GM18907 (cell line): ENCODE data around the gene ARL8B.
"Not testable (repeated sequence)": the region's sequence is repeated elsewhere in the genome, so short reads cannot be mapped to it uniquely, and the experiment has no call there.

Experiments
- ATAC-seq: cut with Tn5 transposase; IDR thresholded peaks from one replicate; pipeline ENCODE4 v1.9.1; 2021; ENCODE audit warnings: mild to moderate bottlenecking, moderate library complexity; ENCODE audit not compliant: unreplicated experiment

ARL8B gene

GRCh38 chr3:5144316-5144994 is 22.4 kb downstream of the ARL8B start:
- no peak for ATAC-seq

GRCh38 chr3:5145120-5145519 is 23.0 kb downstream of the ARL8B start:
- ATAC-seq = no peak

GRCh38 chr3:5147152-5147551 is 25.1 kb downstream of the ARL8B start:
- not testable (repeated sequence) for ATAC-seq

- no peak for ATAC-seq
These were observed 27.3 kb downstream of the ARL8B start for GRCh38 chr3:5149306-5149880.

GRCh38 chr3:5151586-5151985 is 29.5 kb downstream of the ARL8B start:
- ATAC-seq = no peak

- no peak for ATAC-seq
These were observed 31.0 kb downstream of the ARL8B start for GRCh38 chr3:5153074-5153473.

- ATAC-seq = no peak
These were observed 33.1 kb downstream of the ARL8B start for GRCh38 chr3:5155241-5155640.

GRCh38 chr3:5160321-5160720 is 38.2 kb downstream of the ARL8B start:
- no peak for ATAC-seq

GRCh38 chr3:5160940-5161858 is 39.1 kb downstream of the ARL8B start:
- ATAC-seq = no peak

GRCh38 chr3:5162102-5162501 is 40.0 kb downstream of the ARL8B start:
- ATAC-seq = no peak

- ATAC-seq = no peak
These were observed 43.6 kb downstream of the ARL8B start for GRCh38 chr3:5165698-5166097.

- ATAC-seq = no peak
These were observed 44.8 kb downstream of the ARL8B start for GRCh38 chr3:5166846-5167245.

- no peak for ATAC-seq
These were observed 46.0 kb downstream of the ARL8B start for GRCh38 chr3:5168110-5168509.

GRCh38 chr3:5169807-5170206 is 47.7 kb downstream of the ARL8B start:
- ATAC-seq = no peak

GRCh38 chr3:5170975-5171374 is 48.9 kb downstream of the ARL8B start:
- no peak for ATAC-seq

GRCh38 chr3:5172018-5172417 is 49.9 kb downstream of the ARL8B start:
- no peak for ATAC-seq

GRCh38 chr3:5179036-5179435 is 56.9 kb downstream of the ARL8B start:
- ATAC-seq = not testable (repeated sequence)

GRCh38 chr3:5181469-5182141 is 59.5 kb downstream of the ARL8B start:
- ATAC-seq = peak; percentile 73

GRCh38 chr3:5183714-5184113 is 61.6 kb downstream of the ARL8B start:
- ATAC-seq = not testable (repeated sequence)

GRCh38 chr3:5184499-5184898 is 62.4 kb downstream of the ARL8B start:
- ATAC-seq = no peak

- ATAC-seq = no peak
These were observed 63.1 kb downstream of the ARL8B start for GRCh38 chr3:5185093-5185673.
